OCI-LY7 (cell line): ENCODE results near the gene CEACAM7. TPM values are rescaled to one million over a fixed set of nuclear protein-coding genes. Genes with fewer than 3 reads are reported as not detected.
"Not testable (repeated sequence)": the region's sequence is repeated elsewhere in the genome, so short reads cannot be mapped to it uniquely, and the experiment has no call there.

Experiments used
- BruUV-seq: library from RNA; stranded (reverse); fragments of 400-500 nt; replicated peaks from 2 replicates; lab custom pipeline; 2021; lab: Mats Ljungman, UMichigan
- CTCF ChIA-PET: fragments of 300-600 bp; sonication (Branson Sonifier 250); formaldehyde crosslinking; loops from one replicate; lab custom pipeline; 2022; ENCODE audit warnings: antibody characterized with exemption; ENCODE audit not compliant: unreplicated experiment; lab: Charles Lee
- POLR2A ChIA-PET: fragments of 300-600 bp; sonication (Branson Sonifier 250); formaldehyde crosslinking; loops from one replicate; lab custom pipeline; 2022; ENCODE audit warnings: antibody characterized with exemption; lab: Charles Lee
- DNase-seq: peaks from one replicate; pipeline ENCODE4 v3.0.0-alpha.2; 2015; ENCODE audit warnings: low spot score
- H2AFZ ChIP-seq: fragments of 200-600 bp; sonication (generic), shearing (Covaris generic); 2 replicates; pipeline ENCODE4 v1.6.1; 2014; ENCODE audit warnings: mild to moderate bottlenecking, antibody characterized with exemption, low read length, moderate library complexity
- H3K27ac ChIP-seq: fragments of 200-600 bp; sonication (generic); 2 replicates; pipeline ENCODE4 v1.5.1; 2014; ENCODE audit warnings: mixed run types, low read depth, mild to moderate bottlenecking, moderate library complexity, low read length, inconsistent platforms; ENCODE audit not compliant: poor library complexity, severe bottlenecking
- H3K36me3 ChIP-seq: fragments of 200-600 bp; sonication (generic); 2 replicates; pipeline ENCODE4 v1.6.1; 2014; ENCODE audit warnings: mild to moderate bottlenecking, antibody characterized with exemption, low read length, moderate library complexity, mixed read lengths; ENCODE audit not compliant: insufficient read depth
- H3K4me1 ChIP-seq: fragments of 200-600 bp; sonication (generic); 2 replicates; pipeline ENCODE4 v1.5.1; 2014; ENCODE audit warnings: mild to moderate bottlenecking, low read length; ENCODE audit not compliant: insufficient read depth, poor library complexity, severe bottlenecking
- H3K4me2 ChIP-seq: fragments of 200-600 bp; sonication (generic); 2 replicates; pipeline ENCODE4 v1.6.1; 2014; ENCODE audit warnings: mild to moderate bottlenecking, low read length
- H3K4me3 ChIP-seq: fragments of 200-600 bp; sonication (generic); 2 replicates; pipeline ENCODE4 v1.5.1; 2014; ENCODE audit warnings: mild to moderate bottlenecking, low read depth, low read length; ENCODE audit not compliant: poor library complexity, severe bottlenecking
- H3K79me2 ChIP-seq: fragments of 200-600 bp; sonication (generic); 2 replicates; pipeline ENCODE4 v1.6.1; 2016; ENCODE audit warnings: low read depth, mild to moderate bottlenecking, low read length, moderate library complexity, mixed read lengths; ENCODE audit not compliant: insufficient read depth
- H3K9me2 ChIP-seq: fragments of 200-600 bp; sonication (generic); 2 replicates; pipeline ENCODE4 v1.6.1; 2016; ENCODE audit warnings: mild to moderate bottlenecking, low read length, mixed read lengths; ENCODE audit not compliant: insufficient read depth
- H3K9me3 ChIP-seq: fragments of 200-600 bp; sonication (generic); 2 replicates; pipeline ENCODE4 v1.6.1; 2014; ENCODE audit warnings: mild to moderate bottlenecking, mixed run types, low read length, mixed read lengths
- H4K20me1 ChIP-seq: fragments of 200-600 bp; sonication (generic); 2 replicates; pipeline ENCODE4 v1.6.1; 2014; ENCODE audit warnings: mild to moderate bottlenecking, antibody characterized with exemption, low read length, moderate library complexity, mixed read lengths; ENCODE audit not compliant: insufficient read depth
- EZH2phosphoT487 ChIP-seq: fragments of 200-600 bp; sonication (generic); IDR thresholded peaks from 2 replicates; pipeline ENCODE4 v1.6.1; 2018; ENCODE audit warnings: low read depth, borderline replicate concordance, mild to moderate bottlenecking, mixed run types, antibody characterized with exemption, low read length, moderate library complexity, mixed read lengths
- intact Hi-C: fragments of 100-400 bp; cut with micrococcal nuclease; formaldehyde crosslinking; loops from one replicate; pipeline ENCODE4 v1.10.0; 2022; ENCODE audit not compliant: unreplicated experiment
- total RNA-seq, 2 experiments: library from RNA; depleted of rRNA in 1 of 2; stranded (reverse); fragments of >200 nt in 1 of 2; shearing (Covaris generic) in 1 of 2; gene quantifications; 2 replicates each; pipeline ENCODE4 v1.2.3, GENCODE V29; 2014 to 2022
- TF ChIP-seq, protein P1 (sequence below): fragments of 200-600 bp; sonication (generic); conservative IDR thresholded peaks from 2 replicates; pipeline ENCODE4 v1.5.1; 2014; ENCODE audit warnings: mild to moderate bottlenecking, antibody characterized with exemption, low read length, moderate library complexity, mixed read lengths

CEACAM7 gene
- total RNA-seq, 2 experiments from 2014 or later, result not detected

DNA sequence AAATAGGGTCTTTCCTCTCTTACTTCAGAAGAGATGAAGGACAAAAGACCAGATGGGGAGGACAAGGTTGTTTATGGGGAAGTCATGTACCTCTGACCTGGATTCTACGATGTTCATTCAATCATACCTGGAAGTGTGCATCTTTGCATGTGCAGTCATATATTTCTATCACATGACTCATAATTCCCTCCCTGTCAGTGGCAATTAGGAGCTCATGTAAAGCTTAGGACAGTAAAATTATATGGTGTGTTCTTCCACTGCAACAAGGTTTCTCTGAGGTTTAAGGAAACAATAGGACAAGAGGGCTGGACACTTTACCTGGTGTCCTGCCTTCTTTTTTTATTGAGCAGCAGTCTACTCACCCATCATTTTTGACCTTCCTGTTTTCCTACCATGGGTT lies 19.8 kb downstream of the CEACAM7 start:
- Histone ChIP-seq H3K36me3 (no peaks in the 10 kb centered on the region), H2AFZ (no peak overlapping the region), H3K4me3 (no peak overlapping the region), H3K4me2 (no peak overlapping the region), H4K20me1 (no peaks in the 10 kb centered on the region), H3K9me3 (peaks cover 8% of the 10 kb centered on the region), H3K79me2 (no peaks in the 10 kb centered on the region), H3K4me1 (peaks cover 6% of the 10 kb centered on the region), H3K9me2 (no peaks in the 10 kb centered on the region), H3K27ac (no peak overlapping the region)
- CTCF ChIA-PET, result no interaction called here
- BruUV-seq, result no TSS peak
- DNase-seq, result no peak
- POLR2A ChIA-PET, result no interaction called here
- intact Hi-C loops, result no loop called here
- TF ChIP-seq, protein P1, sequence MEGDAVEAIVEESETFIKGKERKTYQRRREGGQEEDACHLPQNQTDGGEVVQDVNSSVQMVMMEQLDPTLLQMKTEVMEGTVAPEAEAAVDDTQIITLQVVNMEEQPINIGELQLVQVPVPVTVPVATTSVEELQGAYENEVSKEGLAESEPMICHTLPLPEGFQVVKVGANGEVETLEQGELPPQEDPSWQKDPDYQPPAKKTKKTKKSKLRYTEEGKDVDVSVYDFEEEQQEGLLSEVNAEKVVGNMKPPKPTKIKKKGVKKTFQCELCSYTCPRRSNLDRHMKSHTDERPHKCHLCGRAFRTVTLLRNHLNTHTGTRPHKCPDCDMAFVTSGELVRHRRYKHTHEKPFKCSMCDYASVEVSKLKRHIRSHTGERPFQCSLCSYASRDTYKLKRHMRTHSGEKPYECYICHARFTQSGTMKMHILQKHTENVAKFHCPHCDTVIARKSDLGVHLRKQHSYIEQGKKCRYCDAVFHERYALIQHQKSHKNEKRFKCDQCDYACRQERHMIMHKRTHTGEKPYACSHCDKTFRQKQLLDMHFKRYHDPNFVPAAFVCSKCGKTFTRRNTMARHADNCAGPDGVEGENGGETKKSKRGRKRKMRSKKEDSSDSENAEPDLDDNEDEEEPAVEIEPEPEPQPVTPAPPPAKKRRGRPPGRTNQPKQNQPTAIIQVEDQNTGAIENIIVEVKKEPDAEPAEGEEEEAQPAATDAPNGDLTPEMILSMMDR, result no peak
- no peak for TF ChIP-seq EZH2phosphoT487

DNA sequence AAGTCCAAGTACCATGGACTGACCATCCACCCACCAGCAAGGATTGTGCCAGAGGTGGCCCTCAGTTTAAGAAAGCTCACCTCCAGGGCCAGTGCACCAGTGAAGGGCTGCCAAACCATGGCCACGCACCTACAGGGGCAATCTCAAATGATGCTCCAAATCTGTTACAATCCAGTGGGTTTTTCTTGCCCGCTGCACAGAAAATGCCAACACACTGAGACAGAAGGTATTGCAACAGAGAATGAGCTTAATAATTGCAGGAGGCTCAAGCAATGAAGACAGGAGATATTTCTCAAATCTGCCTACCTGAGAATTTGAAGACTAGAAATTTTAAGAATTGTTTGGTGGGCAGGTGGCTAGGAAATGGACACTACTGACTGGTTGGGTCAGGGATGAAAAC lies 22.0 kb downstream of the CEACAM7 start:
- ChIA-PET CTCF (no interaction called here), POLR2A (no interaction called here)
- DNase-seq, result no peak
- Histone ChIP-seq H4K20me1 (no peaks in the 10 kb centered on the region), H3K9me3 (peaks cover 8% of the 10 kb centered on the region), H3K4me1 (no peaks in the 10 kb centered on the region), H3K4me2 (no peak overlapping the region), H2AFZ (no peak overlapping the region), H3K9me2 (no peaks in the 10 kb centered on the region), H3K27ac (no peak overlapping the region), H3K36me3 (no peaks in the 10 kb centered on the region), H3K79me2 (no peaks in the 10 kb centered on the region), H3K4me3 (no peak overlapping the region)
- no TSS peak for BruUV-seq
- intact Hi-C loops, result no loop called here
- TF ChIP-seq, protein P1, result no peak
- TF ChIP-seq EZH2phosphoT487, result no peak

DNA sequence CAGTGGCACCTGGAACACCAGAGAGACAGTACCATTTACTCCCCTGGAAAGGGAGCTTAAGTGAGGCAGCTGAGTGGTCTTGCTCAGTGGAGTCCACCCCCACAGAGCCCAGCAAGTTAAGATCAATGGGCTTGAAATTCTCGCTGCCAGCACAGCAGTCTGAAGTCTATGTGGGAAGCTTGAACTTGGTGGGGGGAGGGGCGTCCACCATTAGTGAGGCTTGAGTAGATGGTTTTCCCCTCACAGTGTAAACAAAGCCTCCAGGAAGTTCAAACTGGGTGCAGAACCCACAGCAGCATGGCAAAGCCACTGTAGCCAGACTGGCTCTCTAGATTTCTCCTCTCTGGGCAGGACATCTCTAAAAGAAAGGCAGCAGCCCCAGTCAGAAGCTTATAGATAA lies 30.9 kb downstream of the CEACAM7 start:
- H3K79me2 ChIP-seq, result no peaks in the 10 kb centered on the region
- no peaks in the 10 kb centered on the region for H4K20me1 ChIP-seq
- no peak overlapping the region for H2AFZ ChIP-seq
- intact Hi-C loops, result no loop called here
- no peak for DNase-seq
- TF ChIP-seq, protein P1, result no peak
- TF ChIP-seq EZH2phosphoT487, result no peak
- POLR2A ChIA-PET, result no interaction called here
- no peaks in the 10 kb centered on the region for H3K9me3 ChIP-seq
- H3K27ac ChIP-seq, result no peak overlapping the region
- H3K4me2 ChIP-seq, result no peak overlapping the region
- H3K36me3 ChIP-seq, result no peaks in the 10 kb centered on the region
- CTCF ChIA-PET, result no interaction called here
- no peak overlapping the region for H3K4me3 ChIP-seq
- no peaks in the 10 kb centered on the region for H3K9me2 ChIP-seq
- no peaks in the 10 kb centered on the region for H3K4me1 ChIP-seq
- BruUV-seq, result no TSS peak

DNA sequence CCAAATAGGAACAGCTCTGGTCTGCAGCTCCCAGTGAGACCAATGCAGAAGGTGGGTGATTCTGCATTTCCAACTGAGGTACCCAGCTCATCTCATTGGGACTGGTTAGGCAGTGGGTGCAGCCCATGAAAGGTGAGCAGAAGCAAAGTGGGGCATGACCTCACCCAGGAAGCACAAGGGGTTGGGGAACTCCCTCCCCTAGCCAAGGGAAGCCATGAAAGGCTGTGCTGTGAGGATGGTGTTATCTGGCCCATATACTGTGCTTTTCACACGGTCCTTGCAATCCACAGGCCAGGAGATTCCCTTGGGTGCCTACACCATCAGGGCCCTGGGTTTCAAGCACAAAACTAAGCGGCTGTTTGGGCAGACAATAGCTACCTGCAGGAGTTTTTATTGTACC lies 31.3 kb downstream of the CEACAM7 start:
- H3K36me3 ChIP-seq, POLR2A ChIA-PET, CTCF ChIA-PET, intact Hi-C loops, BruUV-seq, H3K9me3 ChIP-seq, H3K9me2 ChIP-seq, H3K27ac ChIP-seq, H3K79me2 ChIP-seq, H3K4me2 ChIP-seq, DNase-seq, H4K20me1 ChIP-seq, H3K4me1 ChIP-seq, H2AFZ ChIP-seq, H3K4me3 ChIP-seq: not testable (repeated sequence)
